ENCODE data around the gene CYP1A2.

GRCh38 chr15:74804935-74805334 lies 56.3 kb downstream of the CYP1A2 start:
- TF ChIP-seq POLR2A (IDR thresholded peaks at IDR 0.05) (no peak), CTCF (IDR thresholded peaks at IDR 0.05) (no peak), EP300 (IDR thresholded peaks at IDR 0.05) (no peak), POLR2AphosphoS5 (IDR thresholded peaks at IDR 0.05) (no peak)

All from upper lobe of left lung (tissue), 4 donors.